A549 treated with GW870086 at 1 μM for 4 hours (cell line): ENCODE results near the gene COMMD3. TPM values are rescaled to one million over a fixed set of nuclear protein-coding genes. Genes with fewer than 3 reads are reported as not detected.

Source experiments
- total RNA-seq: library from RNA; stranded (reverse); fragments of 200-300 nt; extraction: Qiagen RNA extraction; gene quantifications from 5 replicates; pipeline ENCODE4 v1.2.3, GENCODE V29; 2022; ENCODE audit warnings: low read depth

Gene COMMD3
- total RNA-seq = 48.2 to 53.6 TPM (median 50.3 TPM) in 5 replicates

DNA sequence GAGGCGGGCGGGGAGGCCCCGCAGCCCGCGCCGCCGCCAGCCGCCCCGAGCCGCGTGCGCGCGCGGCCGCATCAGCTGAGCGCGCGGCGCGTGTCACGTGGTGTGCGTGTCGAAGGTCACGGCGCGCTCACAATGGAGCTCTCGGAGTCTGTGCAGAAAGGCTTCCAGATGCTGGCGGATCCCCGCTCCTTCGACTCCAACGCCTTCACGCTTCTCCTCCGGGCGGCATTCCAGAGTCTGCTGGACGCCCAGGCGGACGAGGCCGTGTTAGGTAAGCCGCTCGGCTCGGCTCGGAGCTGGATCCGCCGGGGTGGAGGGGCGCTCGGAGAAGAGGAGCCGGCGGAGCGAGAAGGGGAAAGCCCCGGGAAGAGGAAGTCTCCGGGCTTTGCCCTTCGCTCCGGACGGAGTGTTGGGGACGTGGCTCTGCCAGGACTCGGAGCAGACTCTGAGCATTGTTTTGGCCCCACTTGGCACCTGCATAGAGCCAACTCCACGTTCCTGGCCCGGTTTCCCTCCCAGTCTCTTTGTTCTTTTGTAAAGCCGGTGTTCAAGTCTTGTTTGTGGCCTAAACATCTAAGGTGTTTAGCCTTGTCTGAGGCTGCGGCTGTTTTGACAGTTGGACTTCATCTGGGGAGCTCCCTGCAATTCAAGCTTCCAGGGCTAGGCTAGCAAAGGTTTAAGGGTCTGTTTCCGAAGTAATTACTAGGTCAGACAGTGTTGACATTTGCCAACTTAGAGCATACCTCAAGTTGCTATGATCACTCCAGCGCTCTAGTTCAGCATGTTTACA, at the start of gene COMMD3:
Gene COMMD3, plus strand, starts transcription at position 103 of the 790 bp plus-strand sequence. Its CDS starts 30 bp downstream, at position 133.

GRCh38 chr10:22320591-22321155, 4.5 kb downstream of the COMMD3 start, which contains the start of gene BMI1:
Gene BMI1, plus strand, starts transcription at chr10:22321099. Its CDS starts 5,351 bp downstream, at chr10:22326450.

GRCh38 chr10:22345301-22346095, 29.3 kb downstream of the COMMD3 start, which contains the start of gene SPAG6:
Gene SPAG6, plus strand, starts transcription at chr10:22345496. Its CDS starts 116 bp downstream, at chr10:22345612.

Other genes with a start within 250 kb of the COMMD3 start
- gene EBLN1, start 98.4 kb upstream of the COMMD3 start, total RNA-seq = 0.16 TPM in 1 of 5 replicates, not detected in the others
- 31.8 to 42.1 TPM (median 38.9 TPM) in 5 replicates for gene BMI1, start 4.7 kb downstream of the COMMD3 start, total RNA-seq
- not detected in 5 replicates for gene SPAG6, start 29.1 kb downstream of the COMMD3 start, total RNA-seq